VCaP (cell line): Measurements from ENCODE around the gene ZNF764.
A peak's percentile ranks its signal among the peaks of the same experiment; 100 is the strongest.
"Not testable (repeated sequence)": the region's sequence is repeated elsewhere in the genome, so short reads cannot be mapped to it uniquely, and the experiment has no call there.

ENCODE experiments used
- H3K27ac ChIP-seq: fragments of 450-650 bp; 2 replicates; pipeline ENCODE4 v1.5.1; 2017
- CTCF ChIP-seq: fragments of 450-650 bp; conservative IDR thresholded peaks from 2 replicates; pipeline ENCODE4 v1.5.1; 2017; ENCODE audit warnings: mild to moderate bottlenecking, moderate library complexity

ZNF764 gene

GRCh38 chr16:30600929-30601328 is 42.8 kb upstream of the ZNF764 start:
- H3K27ac ChIP-seq: peak overlapping the region; percentile 50; the same call in 1 of the 2 replicates
- no peak for TF ChIP-seq CTCF

GRCh38 chr16:30600215-30600614 is 42.0 kb upstream of the ZNF764 start:
- peak overlapping the region; percentile 50 for H3K27ac ChIP-seq
- TF ChIP-seq CTCF: no peak

GRCh38 chr16:30592871-30593270 is 34.7 kb upstream of the ZNF764 start:
- no peak overlapping the region for H3K27ac ChIP-seq
- no peak for TF ChIP-seq CTCF

GRCh38 chr16:30590869-30591268 is 32.7 kb upstream of the ZNF764 start:
- H3K27ac ChIP-seq: not testable (repeated sequence)

- not testable (repeated sequence) for H3K27ac ChIP-seq
Measured at GRCh38 chr16:30589582-30589981, 31.4 kb upstream of the ZNF764 start.

- H3K27ac ChIP-seq: no peak overlapping the region
- TF ChIP-seq CTCF: no peak
Measured at GRCh38 chr16:30588651-30589050, 30.5 kb upstream of the ZNF764 start.

GRCh38 chr16:30585400-30586191 is 27.4 kb upstream of the ZNF764 start, which contains the start of gene ZNF785:
TSS of gene ZNF785 (minus strand) at chr16:30585697. CDS start at chr16:30585611, 86 bp downstream.
- H3K27ac ChIP-seq: peak within 1 kb of the TSS; percentile 86
- no peak; the same call in 1 of the 2 replicates for TF ChIP-seq CTCF

- H3K27ac ChIP-seq: peak overlapping the region; percentile 86
- TF ChIP-seq CTCF: no peak
Measured at GRCh38 chr16:30585022-30585399, 26.8 kb upstream of the ZNF764 start.
